SJCRH30 (cell line): ENCODE measurements around the gene SETD5. TPM values are rescaled to one million over a fixed set of nuclear protein-coding genes. Genes with fewer than 3 reads are reported as not detected.
A peak's percentile ranks its signal among the peaks of the same experiment; 100 is the strongest.

Experiments
- DNase-seq, 2 experiments: peaks; one replicate each; pipeline ENCODE4 v3.0.0-alpha.2; 2015 to 2020
- H3K27ac ChIP-seq: fragments of 250-450 bp; sonication (Bioruptor Pico); 2 replicates; pipeline ENCODE4 v1.5.1; 2020; ENCODE audit warnings: mild to moderate bottlenecking, moderate library complexity
- H3K27me3 ChIP-seq: fragments of 250-450 bp; sonication (Bioruptor Pico); 2 replicates; pipeline ENCODE4 v1.5.1; 2020; ENCODE audit warnings: mild to moderate bottlenecking, moderate library complexity
- H3K36me3 ChIP-seq: fragments of 250-450 bp; sonication (Bioruptor Pico); 2 replicates; pipeline ENCODE4 v1.5.1; 2020; ENCODE audit warnings: mild to moderate bottlenecking, moderate library complexity
- H3K4me1 ChIP-seq: fragments of 250-450 bp; sonication (Bioruptor Pico); 2 replicates; pipeline ENCODE4 v1.5.1; 2020; ENCODE audit warnings: mild to moderate bottlenecking, moderate library complexity
- H3K4me3 ChIP-seq: fragments of 250-450 bp; sonication (Bioruptor Pico); 2 replicates; pipeline ENCODE4 v1.5.1; 2020; ENCODE audit warnings: mild to moderate bottlenecking, moderate library complexity
- H3K9me3 ChIP-seq: fragments of 250-450 bp; sonication (Bioruptor Pico); replicated peaks from 2 replicates; pipeline ENCODE4 v1.5.1; 2020; ENCODE audit warnings: mild to moderate bottlenecking, moderate library complexity
- total RNA-seq: library from RNA; depleted of rRNA; stranded (reverse); fragments of >200 nt; shearing (Covaris generic); gene quantifications from 2 replicates; pipeline ENCODE4 v1.2.3, GENCODE V29; 2014

SETD5 gene
- total RNA-seq, 1 experiment from 2014 or later, result 104 TPM

DNA sequence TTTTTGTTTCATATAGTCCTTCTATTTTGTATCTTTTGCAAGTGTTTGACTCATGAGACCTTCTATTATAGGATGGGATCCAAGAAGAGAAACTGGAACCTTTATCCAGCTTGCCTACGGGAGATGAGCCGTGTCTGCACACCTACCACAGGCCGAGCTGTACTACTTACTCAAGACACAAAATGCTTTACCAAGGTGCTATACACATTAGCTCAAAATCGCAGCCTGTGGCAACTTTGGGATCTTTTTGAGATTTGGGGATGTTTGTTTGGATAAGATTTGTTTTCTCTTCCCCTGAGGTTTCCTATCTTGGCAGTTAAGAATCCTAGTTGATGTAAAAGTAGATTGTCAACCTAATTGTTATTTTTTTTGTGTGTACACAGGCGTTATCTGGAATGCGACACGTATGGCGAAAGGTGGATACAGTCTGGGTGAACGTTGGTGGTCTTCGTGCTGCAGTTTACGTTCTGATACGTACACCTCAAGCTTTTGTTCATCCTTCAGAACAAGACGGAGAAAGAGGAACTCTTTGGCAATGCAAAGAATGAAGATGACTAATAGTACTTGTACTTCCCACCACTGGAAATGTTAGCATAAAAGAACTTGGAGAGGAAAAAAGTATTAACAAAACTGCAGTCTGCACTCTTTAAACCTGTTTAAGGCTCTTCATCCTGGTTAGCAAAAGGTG lies 13.1 kb upstream of the SETD5 start:
- Histone ChIP-seq H3K4me3 (no peak overlapping the region), H3K27me3 (no peaks in the 10 kb centered on the region), H3K4me1 (no peaks in the 10 kb centered on the region), H3K36me3 (peaks cover 89% of the 10 kb centered on the region), H3K9me3 (no peaks in the 10 kb centered on the region), H3K27ac (no peak overlapping the region)
- DNase-seq, result no peak

GRCh38 chr3:9385187-9386077 lies 12.0 kb upstream of the SETD5 start:
- no peak for DNase-seq
- Histone ChIP-seq H3K4me1 (no peaks in the 10 kb centered on the region), H3K4me3 (no peak overlapping the region), H3K27me3 (no peaks in the 10 kb centered on the region), H3K27ac (no peak overlapping the region), H3K9me3 (no peaks in the 10 kb centered on the region), H3K36me3 (peaks cover 93% of the 10 kb centered on the region)

DNA sequence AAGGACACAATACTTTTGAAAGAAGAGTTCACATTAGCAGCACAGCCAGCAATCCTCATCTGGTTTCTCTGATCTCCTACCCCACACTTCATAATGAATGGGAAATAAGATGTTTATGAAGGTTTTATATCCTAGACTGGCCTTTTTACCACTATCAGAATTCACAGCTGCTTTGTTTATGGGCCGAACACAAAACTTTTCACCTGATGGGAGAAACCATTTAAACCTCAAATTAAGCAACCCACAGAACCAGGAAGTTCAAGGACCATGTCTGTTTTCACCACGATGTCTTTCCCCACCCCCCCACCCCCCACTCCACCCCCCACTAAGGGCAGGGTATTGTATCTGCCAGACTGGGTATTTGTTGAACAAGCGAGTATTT lies 11.3 kb upstream of the SETD5 start:
- no peaks in the 10 kb centered on the region for H3K27me3 ChIP-seq
- H3K27ac ChIP-seq, result no peak overlapping the region
- DNase-seq, result no peak
- no peak overlapping the region for H3K4me3 ChIP-seq
- H3K9me3 ChIP-seq, result no peaks in the 10 kb centered on the region
- H3K4me1 ChIP-seq, result no peaks in the 10 kb centered on the region
- peaks cover 93% of the 10 kb centered on the region for H3K36me3 ChIP-seq

DNA sequence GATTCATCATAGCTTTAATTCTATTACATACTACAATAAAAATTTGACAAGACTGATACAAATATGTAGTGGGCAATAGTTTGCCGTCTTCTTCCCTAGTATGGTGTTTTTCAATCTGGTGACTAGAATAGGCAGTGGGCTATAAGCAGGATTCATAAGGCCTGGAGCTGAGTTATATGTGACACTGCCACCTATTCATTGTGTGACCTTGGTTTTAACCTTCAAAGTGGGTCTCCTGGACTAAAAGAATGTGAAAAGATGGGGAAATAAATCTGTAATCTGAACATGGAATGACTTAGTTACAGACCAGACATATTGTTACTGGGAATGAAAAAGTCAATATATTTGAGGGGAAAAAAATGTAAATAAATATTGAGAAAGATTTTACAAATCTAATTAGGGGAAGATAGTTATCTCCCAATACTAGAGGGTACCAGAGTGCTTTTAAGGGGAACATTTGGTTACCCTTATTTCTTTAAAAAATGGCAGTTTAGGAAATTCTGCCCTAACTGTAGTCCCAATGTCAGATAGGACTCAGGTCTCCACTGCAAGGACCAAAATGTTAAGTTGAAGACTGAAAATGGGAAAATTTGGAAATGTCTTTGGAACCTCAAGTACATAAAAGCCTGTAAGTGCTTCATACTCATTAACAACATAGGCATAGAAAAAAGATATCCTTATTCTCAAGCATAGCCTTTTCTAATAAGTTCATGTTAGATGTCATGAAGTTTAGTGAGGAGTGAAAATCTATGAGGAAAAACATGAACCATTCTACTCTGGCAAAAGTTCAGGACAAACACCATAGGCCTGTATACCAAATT lies 10.7 kb upstream of the SETD5 start:
- Histone ChIP-seq H3K27me3 (no peaks in the 10 kb centered on the region), H3K9me3 (no peaks in the 10 kb centered on the region), H3K36me3 (peaks cover 96% of the 10 kb centered on the region), H3K27ac (no peak overlapping the region), H3K4me1 (no peaks in the 10 kb centered on the region), H3K4me3 (no peak overlapping the region)
- DNase-seq, result no peak

DNA sequence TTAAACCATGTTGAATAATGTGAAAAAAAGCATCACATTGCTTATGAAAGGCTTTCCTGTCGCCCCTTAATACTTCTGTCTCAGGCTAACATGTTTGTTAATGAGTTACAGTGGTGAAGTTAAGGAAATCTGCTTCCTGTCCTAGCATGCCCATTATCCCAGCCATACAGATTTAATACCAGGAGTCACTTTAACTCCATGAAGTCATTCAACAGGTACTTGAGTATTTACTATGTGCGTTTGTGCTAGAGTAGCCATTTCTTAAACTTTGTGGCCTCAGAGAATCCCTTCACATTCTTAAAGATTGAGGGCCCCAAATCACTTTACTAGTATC lies 10.1 kb upstream of the SETD5 start:
- H3K4me3 ChIP-seq, result no peak overlapping the region
- H3K27ac ChIP-seq, result no peak overlapping the region
- no peaks in the 10 kb centered on the region for H3K9me3 ChIP-seq
- H3K36me3 ChIP-seq, result peaks cover 97% of the 10 kb centered on the region
- no peaks in the 10 kb centered on the region for H3K27me3 ChIP-seq
- H3K4me1 ChIP-seq, result no peaks in the 10 kb centered on the region
- DNase-seq, result no peak

DNA sequence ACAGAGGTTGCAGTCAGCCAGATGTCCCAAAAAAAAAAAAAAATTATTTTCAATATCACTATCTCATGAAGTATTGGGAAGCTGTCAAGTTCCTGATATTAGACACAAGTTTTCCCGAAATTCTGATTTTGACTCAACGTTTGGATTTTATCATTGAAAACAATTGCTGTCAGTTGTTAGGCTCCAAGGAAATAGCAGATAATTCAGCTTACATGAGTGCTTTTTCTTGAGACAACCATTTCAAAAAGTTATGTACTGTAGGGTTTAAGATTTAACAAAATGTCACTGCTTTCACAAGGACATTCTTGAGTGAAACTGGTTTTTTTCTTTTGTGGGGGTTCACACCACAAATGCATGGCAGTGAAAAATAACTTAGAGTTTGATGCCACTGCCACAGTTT lies 9.3 kb upstream of the SETD5 start:
- Histone ChIP-seq H3K36me3 (peaks cover 95% of the 10 kb centered on the region), H3K27me3 (no peaks in the 10 kb centered on the region), H3K4me1 (no peaks in the 10 kb centered on the region), H3K9me3 (no peaks in the 10 kb centered on the region), H3K4me3 (no peak overlapping the region), H3K27ac (no peak overlapping the region)
- DNase-seq, result no peak

GRCh38 chr3:9388562-9389272 lies 8.7 kb upstream of the SETD5 start:
- no peaks in the 10 kb centered on the region for H3K4me1 ChIP-seq
- H3K9me3 ChIP-seq, result no peaks in the 10 kb centered on the region
- no peak overlapping the region for H3K27ac ChIP-seq
- no peak overlapping the region for H3K4me3 ChIP-seq
- no peaks in the 10 kb centered on the region for H3K27me3 ChIP-seq
- peaks cover 91% of the 10 kb centered on the region for H3K36me3 ChIP-seq
- DNase-seq, result no peak

GRCh38 chr3:9390265-9390888 lies 7.0 kb upstream of the SETD5 start:
- Histone ChIP-seq H3K9me3 (no peaks in the 10 kb centered on the region), H3K27me3 (no peaks in the 10 kb centered on the region), H3K4me3 (no peak overlapping the region), H3K36me3 (peaks cover 88% of the 10 kb centered on the region), H3K27ac (no peak overlapping the region), H3K4me1 (0 out of 2 replicates have a peak, but pooled peaks cover 6% of the 10 kb centered on the region)
- no peak for DNase-seq

- Histone ChIP-seq H3K27ac (no peak overlapping the region), H3K27me3 (no peaks in the 10 kb centered on the region), H3K4me1 (0 out of 2 replicates have a peak, but pooled peaks cover 6% of the 10 kb centered on the region), H3K9me3 (no peaks in the 10 kb centered on the region), H3K36me3 (peaks cover 74% of the 10 kb centered on the region), H3K4me3 (no peak overlapping the region)
- DNase-seq, result no peak
These were observed 5.4 kb upstream of the SETD5 start for GRCh38 chr3:9392041-9392440.

- DNase-seq, result no peak
- Histone ChIP-seq H3K9me3 (no peaks in the 10 kb centered on the region), H3K4me1 (peaks cover 15% of the 10 kb centered on the region), H3K4me3 (peak overlapping the region; percentile 88), H3K27ac (peak overlapping the region; percentile 93), H3K27me3 (no peaks in the 10 kb centered on the region), H3K36me3 (peaks cover 38% of the 10 kb centered on the region)
These were observed 1.7 kb upstream of the SETD5 start for GRCh38 chr3:9395570-9396300.

DNA sequence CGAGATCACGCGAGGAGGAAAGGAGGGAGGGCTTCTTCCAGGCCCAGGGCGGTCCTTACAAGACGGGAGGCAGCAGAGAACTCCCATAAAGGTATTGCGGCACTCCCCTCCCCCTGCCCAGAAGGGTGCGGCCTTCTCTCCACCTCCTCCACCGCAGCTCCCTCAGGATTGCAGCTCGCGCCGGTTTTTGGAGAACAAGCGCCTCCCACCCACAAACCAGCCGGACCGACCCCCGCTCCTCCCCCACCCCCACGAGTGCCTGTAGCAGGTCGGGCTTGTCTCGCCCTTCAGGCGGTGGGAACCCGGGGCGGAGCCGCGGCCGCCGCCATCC lies 1.1 kb upstream of the SETD5 start:
- peaks cover 20% of the 10 kb centered on the region for H3K4me1 ChIP-seq
- H3K4me3 ChIP-seq, result peak overlapping the region; percentile 88
- H3K36me3 ChIP-seq, result peaks cover 33% of the 10 kb centered on the region
- H3K27me3 ChIP-seq, result no peaks in the 10 kb centered on the region
- peak overlapping the region; percentile 93 for H3K27ac ChIP-seq
- no peaks in the 10 kb centered on the region for H3K9me3 ChIP-seq
- DNase-seq, result peak; percentile 92 to 94

DNA sequence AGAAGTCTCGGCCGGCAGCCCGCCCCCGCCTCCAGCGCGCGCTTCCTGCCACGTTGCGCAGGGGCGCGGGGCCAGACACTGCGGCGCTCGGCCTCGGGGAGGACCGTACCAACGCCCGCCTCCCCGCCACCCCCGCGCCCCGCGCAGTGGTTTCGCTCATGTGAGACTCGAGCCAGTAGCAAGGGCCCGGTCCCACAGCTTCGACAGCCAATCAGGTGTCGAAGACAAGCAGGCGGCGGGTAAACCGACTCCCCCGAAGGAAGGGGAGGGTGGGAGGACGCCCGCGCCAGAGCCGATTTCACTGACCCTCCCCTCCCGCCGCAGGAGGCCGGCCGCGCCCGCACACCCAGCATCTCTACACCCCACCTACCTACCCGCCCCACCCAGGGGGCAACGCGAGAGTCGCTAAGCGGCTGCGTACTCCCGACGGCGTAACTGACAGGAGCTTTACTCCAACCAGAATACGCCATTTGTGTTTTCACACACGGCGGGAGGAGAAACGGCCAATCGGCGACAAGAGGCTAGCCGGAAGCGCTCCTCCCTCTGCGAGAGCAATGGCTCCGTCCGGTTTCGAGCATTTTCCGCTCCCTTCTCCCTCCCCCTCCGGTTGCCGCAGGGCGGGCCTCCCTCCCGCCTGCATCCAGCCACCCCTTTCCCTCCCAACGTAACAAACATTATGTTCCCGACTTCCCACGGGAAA lies 633 bp upstream of the SETD5 start:
- Histone ChIP-seq H3K9me3 (no peaks in the 10 kb centered on the region), H3K27me3 (no peaks in the 10 kb centered on the region), H3K27ac (peak overlapping the region; percentile 93), H3K36me3 (peaks cover 28% of the 10 kb centered on the region), H3K4me3 (peak overlapping the region; percentile 88), H3K4me1 (peaks cover 20% of the 10 kb centered on the region)
- peak; percentile 99 for DNase-seq
